Mucosa of descending colon (tissue), 3 donors: ENCODE data around the gene EDNRB. TPM values are rescaled to one million over a fixed set of nuclear protein-coding genes. Genes with fewer than 3 reads are reported as not detected.

Experiments
- ATAC-seq: fragments of 200-7000 bp; cut with Tn5 transposase; one replicate; pipeline ENCODE4 v1.9.1; 2020; ENCODE audit warnings: mild to moderate bottlenecking, moderate library complexity
- DNase-seq, 3 donors: peaks; one replicate each; pipeline ENCODE4 v3.0.0-alpha.2; 2020
- H3K36me3 ChIP-seq: fragments of 200-600 bp; one replicate; pipeline ENCODE4 v1.8.0; 2021; ENCODE audit warnings: low read depth, mild to moderate bottlenecking
- H3K4me1 ChIP-seq: fragments of 200-600 bp; one replicate; pipeline ENCODE4 v1.8.0; 2021; ENCODE audit warnings: low read depth, mild to moderate bottlenecking
- H3K4me3 ChIP-seq: fragments of 200-600 bp; one replicate; pipeline ENCODE4 v1.8.0; 2021; ENCODE audit warnings: mild to moderate bottlenecking
- H3K9me3 ChIP-seq: fragments of 200-600 bp; one replicate; pipeline ENCODE4 v1.8.0; 2021; ENCODE audit warnings: mild to moderate bottlenecking
- intact Hi-C, 2 donors: fragments of 100-400 bp; cut with DNase I in 1 of 2; cut with micrococcal nuclease in 1 of 2; formaldehyde crosslinking; loops; one replicate each; pipeline versions ENCODE4 v1.11.0 to v1.11.1; 2022; cut with DNase I, micrococcal nuclease
- total RNA-seq, 3 donors: library from RNA; stranded (reverse); fragmentation: NEBNext Ultra II Directional in 2 of 3; extraction: Animal tissue kit (Norgen Biotek cat#: 25700) in 2 of 3; gene quantifications; one replicate each; pipeline versions ENCODE4 v1.2.1 to v1.2.4, GENCODE V29; 2021 to 2023
- TF ChIP-seq, protein P1 (sequence below): fragments of 200-600 bp; IDR thresholded peaks from one replicate; pipeline ENCODE4 v1.8.0; 2022; ENCODE audit warnings: antibody characterized with exemption, mild to moderate bottlenecking
- donor health status: DM: no; HTN: no; CAD: no; lungs with moderate emphysema.
- donor health status: DM: no; HTN: no; CAD: no.
- donor health status: DM: no; HTN: yes; CAD: no.

The EDNRB gene
- total RNA-seq, 3 donors from 2014 or later: 6.8 to 11.2 (median 11.0) TPM

DNA sequence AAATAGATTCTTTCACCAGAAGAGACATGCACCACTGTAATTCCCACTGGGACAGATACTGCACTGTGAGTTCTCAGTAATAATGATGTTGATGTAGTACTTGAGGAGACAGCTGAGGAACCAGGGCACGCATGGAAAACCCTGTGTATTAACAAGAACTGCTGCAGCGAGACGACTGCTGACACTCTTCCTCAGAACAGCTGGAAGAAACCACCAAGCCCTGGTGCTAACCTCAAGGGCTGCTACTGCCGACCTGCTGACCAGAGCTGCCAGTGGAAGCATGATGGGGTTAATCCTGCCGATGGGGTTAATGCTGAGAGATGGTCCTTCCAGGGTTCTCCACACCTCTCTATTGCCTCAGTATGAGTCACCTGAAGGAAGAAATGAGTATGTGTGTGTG lies 45.6 kb downstream of the EDNRB start:
- Histone ChIP-seq H3K9me3 (no peaks in the 10 kb centered on the region), H3K4me1 (no peaks in the 10 kb centered on the region), H3K4me3 (no peak overlapping the region), H3K36me3 (no peaks in the 10 kb centered on the region)
- TF ChIP-seq, protein P1, sequence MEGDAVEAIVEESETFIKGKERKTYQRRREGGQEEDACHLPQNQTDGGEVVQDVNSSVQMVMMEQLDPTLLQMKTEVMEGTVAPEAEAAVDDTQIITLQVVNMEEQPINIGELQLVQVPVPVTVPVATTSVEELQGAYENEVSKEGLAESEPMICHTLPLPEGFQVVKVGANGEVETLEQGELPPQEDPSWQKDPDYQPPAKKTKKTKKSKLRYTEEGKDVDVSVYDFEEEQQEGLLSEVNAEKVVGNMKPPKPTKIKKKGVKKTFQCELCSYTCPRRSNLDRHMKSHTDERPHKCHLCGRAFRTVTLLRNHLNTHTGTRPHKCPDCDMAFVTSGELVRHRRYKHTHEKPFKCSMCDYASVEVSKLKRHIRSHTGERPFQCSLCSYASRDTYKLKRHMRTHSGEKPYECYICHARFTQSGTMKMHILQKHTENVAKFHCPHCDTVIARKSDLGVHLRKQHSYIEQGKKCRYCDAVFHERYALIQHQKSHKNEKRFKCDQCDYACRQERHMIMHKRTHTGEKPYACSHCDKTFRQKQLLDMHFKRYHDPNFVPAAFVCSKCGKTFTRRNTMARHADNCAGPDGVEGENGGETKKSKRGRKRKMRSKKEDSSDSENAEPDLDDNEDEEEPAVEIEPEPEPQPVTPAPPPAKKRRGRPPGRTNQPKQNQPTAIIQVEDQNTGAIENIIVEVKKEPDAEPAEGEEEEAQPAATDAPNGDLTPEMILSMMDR: no peak
- DNase-seq (no peak), ATAC-seq (peak; percentile 10)
- intact Hi-C loops: no loop called here

DNA sequence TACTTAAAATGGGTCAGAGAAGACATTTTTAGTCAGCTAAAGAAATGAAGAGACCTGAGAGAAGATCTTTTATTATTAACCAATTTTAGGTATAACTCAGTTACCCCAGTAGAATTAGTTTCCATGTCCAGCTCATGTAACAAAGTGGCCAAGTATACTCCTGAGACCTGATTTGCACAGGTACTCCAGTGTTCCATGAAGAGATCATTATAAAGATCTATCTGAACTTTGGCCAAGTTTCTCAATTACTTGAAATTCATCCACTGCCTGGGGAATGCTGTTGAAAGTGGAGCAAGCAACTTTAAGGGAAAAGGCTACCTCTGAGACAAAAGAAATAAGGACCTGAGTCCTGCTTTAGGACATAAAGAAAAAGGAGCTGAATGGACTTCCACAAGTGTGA lies 47.0 kb downstream of the EDNRB start:
- Histone ChIP-seq H3K9me3 (no peaks in the 10 kb centered on the region), H3K4me3 (no peak overlapping the region), H3K36me3 (no peaks in the 10 kb centered on the region), H3K4me1 (no peaks in the 10 kb centered on the region)
- ATAC-seq (no peak), DNase-seq (no peak)
- TF ChIP-seq, protein P1: no peak
- intact Hi-C loops: no loop called here

DNA sequence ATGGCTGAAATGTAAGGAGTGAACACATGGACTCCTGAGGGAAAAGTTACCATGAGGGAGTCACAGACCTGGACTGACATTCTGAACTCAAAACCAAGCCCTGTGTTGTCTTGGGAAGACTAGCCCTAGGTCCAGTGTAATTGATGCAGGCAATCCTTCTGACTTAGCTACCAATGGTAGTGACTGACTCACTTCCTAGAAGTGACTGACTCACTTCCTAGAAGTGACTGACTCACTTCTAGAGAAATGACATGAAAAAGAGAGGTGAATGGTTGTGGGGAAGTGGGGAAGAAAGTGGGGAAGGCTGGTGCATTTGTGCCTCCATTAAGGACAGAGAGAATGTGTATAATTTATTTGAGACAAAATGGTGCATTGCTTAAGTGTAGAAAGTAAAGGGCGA lies 49.9 kb downstream of the EDNRB start:
- no peak overlapping the region for H3K4me3 ChIP-seq
- no peak for ATAC-seq
- intact Hi-C loops: no loop called here
- no peaks in the 10 kb centered on the region for H3K36me3 ChIP-seq
- H3K4me1 ChIP-seq: no peaks in the 10 kb centered on the region
- H3K9me3 ChIP-seq: no peaks in the 10 kb centered on the region
- DNase-seq: no peak
- TF ChIP-seq, protein P1: no peak

DNA sequence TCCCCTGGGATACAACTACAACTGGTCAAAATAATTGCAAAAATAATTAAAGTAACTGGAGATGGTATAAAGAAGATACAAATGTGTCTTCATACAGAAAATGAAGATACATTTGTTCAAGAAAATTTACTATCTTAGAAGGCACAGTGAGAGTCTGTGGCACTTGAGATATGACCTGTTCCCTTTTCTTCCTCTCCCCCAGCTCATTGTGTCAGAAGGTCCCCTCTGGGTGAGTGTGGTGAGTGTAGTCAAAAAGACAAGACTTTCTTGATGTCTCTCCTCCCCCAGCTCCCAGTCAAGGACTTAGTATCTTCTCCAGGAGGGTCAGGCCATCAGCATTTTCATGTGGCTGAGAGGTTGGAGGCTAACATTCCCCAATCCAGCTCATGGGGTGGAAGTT lies 51.7 kb downstream of the EDNRB start:
- H3K9me3 ChIP-seq: no peaks in the 10 kb centered on the region
- intact Hi-C loops: no loop called here
- no peaks in the 10 kb centered on the region for H3K36me3 ChIP-seq
- TF ChIP-seq, protein P1: no peak
- H3K4me1 ChIP-seq: no peaks in the 10 kb centered on the region
- H3K4me3 ChIP-seq: no peak overlapping the region
- ATAC-seq (no peak), DNase-seq (no peak)

DNA sequence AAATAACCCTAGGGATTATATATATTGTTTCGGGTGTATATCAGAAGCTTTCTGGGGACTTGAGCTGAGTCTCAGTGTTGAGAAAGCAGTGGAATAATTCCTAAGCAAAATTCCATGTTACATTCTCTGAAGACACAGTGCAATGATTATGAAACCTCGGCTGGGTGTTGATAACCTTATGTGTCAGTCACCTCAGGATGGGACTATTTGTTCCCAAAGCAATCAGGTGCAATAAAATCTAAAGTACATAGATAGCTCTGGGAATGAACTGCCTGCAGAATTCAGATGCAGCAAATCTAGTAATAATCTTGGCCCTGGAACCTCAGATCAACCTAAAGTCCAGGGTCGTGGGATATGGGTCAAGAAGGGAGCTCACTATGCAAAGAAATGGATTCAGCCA lies 53.0 kb downstream of the EDNRB start:
- no peaks in the 10 kb centered on the region for H3K4me1 ChIP-seq
- intact Hi-C loops: no loop called here
- ATAC-seq (no peak), DNase-seq (no peak)
- TF ChIP-seq, protein P1: no peak
- H3K9me3 ChIP-seq: no peaks in the 10 kb centered on the region
- no peaks in the 10 kb centered on the region for H3K36me3 ChIP-seq
- H3K4me3 ChIP-seq: no peak overlapping the region

DNA sequence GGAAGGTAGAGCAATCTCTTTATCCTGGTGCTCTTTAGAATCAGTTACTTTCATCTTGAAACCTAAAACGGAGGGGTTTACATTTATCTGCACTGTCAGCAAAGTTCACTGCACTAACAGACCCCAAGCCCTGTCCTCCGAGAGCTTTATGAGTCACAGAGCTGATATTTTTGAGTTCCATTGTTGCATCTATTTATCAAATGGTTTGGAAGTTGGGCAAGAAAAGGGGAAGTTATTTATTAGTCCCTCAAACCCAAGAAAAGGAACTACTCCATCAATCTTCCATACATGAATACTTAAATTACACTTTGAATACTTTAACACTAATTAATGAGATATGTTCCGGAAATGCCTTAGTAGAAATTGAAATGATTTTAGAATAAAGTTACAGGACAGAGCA lies 55.5 kb downstream of the EDNRB start:
- Histone ChIP-seq H3K9me3 (no peaks in the 10 kb centered on the region), H3K4me3 (no peak overlapping the region), H3K36me3 (no peaks in the 10 kb centered on the region), H3K4me1 (no peaks in the 10 kb centered on the region)
- no peak for DNase-seq
- intact Hi-C loops: no loop called here
- TF ChIP-seq, protein P1: no peak
- ATAC-seq: no peak
